ENCODE results near the gene MYOD1. TPM values are rescaled to one million over a fixed set of nuclear protein-coding genes. Genes with fewer than 3 reads are reported as not detected.
A peak's percentile ranks its signal among the peaks of the same experiment; 100 is the strongest.

Gene MYOD1
- total RNA-seq, 1 donor from 2014 or later = not detected

DNA sequence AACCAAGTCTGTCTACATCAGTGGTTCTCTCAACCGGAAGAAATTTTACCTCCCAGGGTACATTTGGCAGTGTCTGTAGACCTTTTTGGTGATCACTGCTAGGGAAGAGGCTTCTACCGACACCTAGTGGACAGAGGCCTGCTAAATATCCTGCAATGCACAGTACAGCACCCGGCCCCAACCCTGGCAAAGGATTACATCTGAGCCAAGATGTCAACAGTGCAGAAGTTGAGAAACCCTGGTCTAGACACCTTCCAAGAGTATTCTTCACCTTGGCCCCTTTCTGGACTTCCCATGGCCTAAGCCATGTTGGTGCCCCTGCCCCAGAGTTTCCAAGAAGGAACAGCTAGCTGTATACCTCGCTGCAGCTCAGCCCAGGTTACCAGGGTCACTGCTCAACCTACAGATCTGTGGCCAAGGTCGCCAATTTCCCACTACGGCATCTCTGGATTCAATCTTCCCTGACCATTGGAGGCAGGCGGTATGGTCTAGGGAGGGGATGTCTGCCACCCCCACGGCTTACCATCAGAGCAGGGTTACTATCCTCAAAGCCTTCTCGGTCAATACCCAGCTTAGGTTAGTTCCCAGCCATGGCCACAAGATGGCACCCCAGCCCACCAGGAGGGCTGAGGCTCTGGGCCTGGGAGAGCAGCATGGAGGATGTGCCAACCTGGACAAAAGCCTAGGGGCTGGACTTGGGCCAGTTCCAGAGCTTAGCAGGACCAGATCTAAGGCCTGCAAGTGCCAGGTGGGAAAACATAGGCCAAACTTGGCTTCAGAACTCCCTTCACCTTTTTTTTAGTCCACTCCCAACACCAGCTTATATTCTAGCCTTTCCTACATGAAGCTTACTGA, 11.5 kb downstream of the MYOD1 start:
- Mint-ChIP-seq H3K27ac (ENCODE audit: unreplicated experiment) (no peak overlapping the region), H3K4me3 (ENCODE audit: unreplicated experiment) (no peak overlapping the region), H3K9me3 (ENCODE audit: unreplicated experiment) (no peaks in the 10 kb centered on the region), H3K4me1 (ENCODE audit: unreplicated experiment) (no peaks in the 10 kb centered on the region), H3K27me3 (ENCODE audit: unreplicated experiment) (peaks cover 9% of the 10 kb centered on the region), H3K36me3 (ENCODE audit: low read depth, unreplicated experiment) (no peaks in the 10 kb centered on the region)
- DNase-seq (ENCODE audit: low spot score) = peak; percentile 92
- TF ChIP-seq, protein P1, sequence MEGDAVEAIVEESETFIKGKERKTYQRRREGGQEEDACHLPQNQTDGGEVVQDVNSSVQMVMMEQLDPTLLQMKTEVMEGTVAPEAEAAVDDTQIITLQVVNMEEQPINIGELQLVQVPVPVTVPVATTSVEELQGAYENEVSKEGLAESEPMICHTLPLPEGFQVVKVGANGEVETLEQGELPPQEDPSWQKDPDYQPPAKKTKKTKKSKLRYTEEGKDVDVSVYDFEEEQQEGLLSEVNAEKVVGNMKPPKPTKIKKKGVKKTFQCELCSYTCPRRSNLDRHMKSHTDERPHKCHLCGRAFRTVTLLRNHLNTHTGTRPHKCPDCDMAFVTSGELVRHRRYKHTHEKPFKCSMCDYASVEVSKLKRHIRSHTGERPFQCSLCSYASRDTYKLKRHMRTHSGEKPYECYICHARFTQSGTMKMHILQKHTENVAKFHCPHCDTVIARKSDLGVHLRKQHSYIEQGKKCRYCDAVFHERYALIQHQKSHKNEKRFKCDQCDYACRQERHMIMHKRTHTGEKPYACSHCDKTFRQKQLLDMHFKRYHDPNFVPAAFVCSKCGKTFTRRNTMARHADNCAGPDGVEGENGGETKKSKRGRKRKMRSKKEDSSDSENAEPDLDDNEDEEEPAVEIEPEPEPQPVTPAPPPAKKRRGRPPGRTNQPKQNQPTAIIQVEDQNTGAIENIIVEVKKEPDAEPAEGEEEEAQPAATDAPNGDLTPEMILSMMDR (IDR thresholded peaks at IDR 0.05; ENCODE audit: unreplicated experiment) = peak; percentile 69

DNA sequence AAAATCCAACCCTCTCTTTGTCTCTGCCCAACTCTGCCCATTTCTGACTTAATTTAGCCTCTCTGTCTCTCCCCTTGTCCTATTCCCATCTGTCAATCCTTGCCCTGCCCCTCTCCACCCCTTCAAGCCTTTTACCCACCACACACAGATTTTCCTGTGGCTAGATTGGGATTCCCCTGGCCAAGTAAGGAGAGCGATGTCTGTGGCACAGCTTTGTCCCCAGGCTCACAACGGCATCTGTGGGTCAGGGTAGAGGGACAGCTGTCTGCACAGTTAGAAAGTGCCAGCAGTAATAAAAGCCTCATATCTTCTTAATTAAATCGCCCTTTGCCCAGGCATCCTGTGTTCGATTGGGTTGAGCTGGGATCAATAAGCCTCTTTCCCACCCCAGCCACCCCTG, 13.9 kb downstream of the MYOD1 start:
- Mint-ChIP-seq H3K4me3 (ENCODE audit: unreplicated experiment) (no peak overlapping the region), H3K4me1 (ENCODE audit: unreplicated experiment) (peaks cover 3% of the 10 kb centered on the region)
- TF ChIP-seq, protein P1 (IDR thresholded peaks at IDR 0.05; ENCODE audit: unreplicated experiment) = no peak

DNA sequence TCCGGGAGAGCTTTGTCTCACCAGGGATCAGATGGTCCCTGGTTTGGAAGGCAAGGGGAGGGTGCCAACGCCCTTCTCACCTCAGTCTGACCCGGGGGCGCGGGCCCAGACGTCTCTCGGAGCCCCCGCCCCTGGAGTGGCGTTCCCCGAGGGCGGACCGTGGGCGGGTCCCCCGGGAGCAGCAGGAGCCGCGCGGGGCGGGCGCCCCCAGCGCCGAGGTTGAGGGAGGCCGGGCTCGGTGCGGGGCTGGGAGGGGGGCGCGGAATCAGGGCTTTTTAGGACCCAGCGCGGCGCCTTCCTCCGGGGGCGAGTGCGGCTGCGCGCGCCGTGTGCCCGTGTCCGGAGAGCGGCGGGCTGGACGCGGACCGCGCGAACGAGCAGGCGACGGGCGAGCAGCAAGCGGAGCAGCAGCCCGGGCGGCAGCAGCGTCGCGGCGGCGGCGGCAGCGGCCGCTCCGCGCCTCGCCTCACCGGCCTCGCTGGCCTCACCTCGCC, 15.1 kb downstream of the MYOD1 start, which contains the start of gene KCNC1:
TSS of gene KCNC1 (plus strand) at position 364 of the 494 bp plus-strand sequence. CDS start 1,222 bp downstream, outside the sequence.
- Mint-ChIP-seq H3K4me3 (ENCODE audit: unreplicated experiment) (peak within 1 kb of the TSS; percentile 88), H3K27ac (ENCODE audit: unreplicated experiment) (peak within 1 kb of the TSS; percentile 42), H3K4me1 (ENCODE audit: unreplicated experiment) (peaks cover 3% of the 10 kb centered on the region), H3K27me3 (ENCODE audit: unreplicated experiment) (peaks cover 20% of the 10 kb centered on the region), H3K36me3 (ENCODE audit: low read depth, unreplicated experiment) (peaks cover 4% of the 10 kb centered on the region), H3K9me3 (ENCODE audit: unreplicated experiment) (no peaks in the 10 kb centered on the region)
- peak; percentile 44 for DNase-seq (ENCODE audit: low spot score)
- TF ChIP-seq, protein P1 (IDR thresholded peaks at IDR 0.05; ENCODE audit: unreplicated experiment) = no peak

More for the DNA sequence above, 13.9 kb downstream of the MYOD1 start:
- Mint-ChIP-seq H3K9me3 (ENCODE audit: unreplicated experiment) (no peaks in the 10 kb centered on the region), H3K36me3 (ENCODE audit: low read depth, unreplicated experiment) (peaks cover 4% of the 10 kb centered on the region), H3K27ac (ENCODE audit: unreplicated experiment) (peak overlapping the region; percentile 48), H3K27me3 (ENCODE audit: unreplicated experiment) (peaks cover 20% of the 10 kb centered on the region)
- no peak for DNase-seq (ENCODE audit: low spot score)

DNA sequence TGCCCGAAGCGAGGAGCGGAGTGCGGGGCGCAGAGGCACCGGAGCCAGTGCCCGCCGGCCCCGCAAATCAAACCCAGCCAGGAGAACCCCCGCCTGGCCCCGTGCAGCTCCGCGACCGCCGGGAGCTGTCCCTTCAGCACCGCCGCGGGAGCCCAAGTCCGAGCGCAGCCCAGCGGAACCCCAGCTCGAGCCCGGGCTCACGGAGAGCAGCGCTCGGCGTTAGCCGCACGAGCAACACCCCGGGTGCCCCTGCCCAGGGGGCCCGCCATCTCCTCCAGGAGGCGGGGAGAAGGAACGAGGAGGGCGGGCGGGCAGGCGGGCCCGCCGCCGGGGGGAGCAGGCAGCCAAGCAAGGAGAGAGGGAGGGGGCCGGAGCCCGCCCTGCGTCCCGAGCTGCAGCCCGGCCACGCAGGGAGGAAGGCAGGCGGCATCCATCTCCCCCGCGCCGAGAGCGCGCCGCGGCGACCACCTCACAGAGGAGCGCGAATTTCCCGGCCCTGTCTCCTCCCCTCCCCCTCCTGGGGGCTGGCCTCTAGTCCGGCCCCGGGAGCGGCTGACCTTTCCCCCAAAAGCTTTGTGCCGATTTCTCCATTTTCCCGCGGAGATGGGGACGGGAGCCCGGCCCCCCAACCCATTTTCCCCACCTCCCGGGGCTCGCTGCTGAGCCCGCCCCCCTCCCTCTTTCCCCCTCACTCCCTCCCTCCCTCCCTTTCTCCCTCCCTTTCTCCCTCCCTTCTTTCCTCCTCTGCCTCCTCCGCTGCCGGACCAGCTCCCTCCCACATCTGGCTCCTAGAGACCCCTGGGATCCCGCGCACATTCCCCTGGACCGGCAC, 15.8 kb downstream of the MYOD1 start:
- H3K27me3 Mint-ChIP-seq (ENCODE audit: unreplicated experiment) = peaks cover 20% of the 10 kb centered on the region
- no peak overlapping the region for H3K4me3 Mint-ChIP-seq (ENCODE audit: unreplicated experiment)
- peaks cover 4% of the 10 kb centered on the region for H3K36me3 Mint-ChIP-seq (ENCODE audit: low read depth, unreplicated experiment)
- TF ChIP-seq, protein P1 (IDR thresholded peaks at IDR 0.05; ENCODE audit: unreplicated experiment) = no peak
- H3K9me3 Mint-ChIP-seq (ENCODE audit: unreplicated experiment) = no peaks in the 10 kb centered on the region
- no peak overlapping the region for H3K27ac Mint-ChIP-seq (ENCODE audit: unreplicated experiment)
- DNase-seq (ENCODE audit: low spot score) = peak; percentile 83
- H3K4me1 Mint-ChIP-seq (ENCODE audit: unreplicated experiment) = peaks cover 3% of the 10 kb centered on the region

Measured in endothelial cell (in vitro differentiated cells).